GM21723 (cell line): ENCODE measurements around the gene CASP8AP2.
A peak's percentile ranks its signal among the peaks of the same experiment; 100 is the strongest.
"Not testable (repeated sequence)": the region's sequence is repeated elsewhere in the genome, so short reads cannot be mapped to it uniquely, and the experiment has no call there.

Source experiments
- ATAC-seq: cut with Tn5 transposase; IDR thresholded peaks from one replicate; pipeline ENCODE4 v1.9.1; 2021; ENCODE audit warnings: mild to moderate bottlenecking, moderate library complexity; ENCODE audit not compliant: unreplicated experiment

The CASP8AP2 gene

GRCh38 chr6:89829472-89830169 lies at the start of gene CASP8AP2:
Gene CASP8AP2, plus strand, starts transcription at chr6:89829880.
- ATAC-seq, result peak; percentile 96

DNA sequence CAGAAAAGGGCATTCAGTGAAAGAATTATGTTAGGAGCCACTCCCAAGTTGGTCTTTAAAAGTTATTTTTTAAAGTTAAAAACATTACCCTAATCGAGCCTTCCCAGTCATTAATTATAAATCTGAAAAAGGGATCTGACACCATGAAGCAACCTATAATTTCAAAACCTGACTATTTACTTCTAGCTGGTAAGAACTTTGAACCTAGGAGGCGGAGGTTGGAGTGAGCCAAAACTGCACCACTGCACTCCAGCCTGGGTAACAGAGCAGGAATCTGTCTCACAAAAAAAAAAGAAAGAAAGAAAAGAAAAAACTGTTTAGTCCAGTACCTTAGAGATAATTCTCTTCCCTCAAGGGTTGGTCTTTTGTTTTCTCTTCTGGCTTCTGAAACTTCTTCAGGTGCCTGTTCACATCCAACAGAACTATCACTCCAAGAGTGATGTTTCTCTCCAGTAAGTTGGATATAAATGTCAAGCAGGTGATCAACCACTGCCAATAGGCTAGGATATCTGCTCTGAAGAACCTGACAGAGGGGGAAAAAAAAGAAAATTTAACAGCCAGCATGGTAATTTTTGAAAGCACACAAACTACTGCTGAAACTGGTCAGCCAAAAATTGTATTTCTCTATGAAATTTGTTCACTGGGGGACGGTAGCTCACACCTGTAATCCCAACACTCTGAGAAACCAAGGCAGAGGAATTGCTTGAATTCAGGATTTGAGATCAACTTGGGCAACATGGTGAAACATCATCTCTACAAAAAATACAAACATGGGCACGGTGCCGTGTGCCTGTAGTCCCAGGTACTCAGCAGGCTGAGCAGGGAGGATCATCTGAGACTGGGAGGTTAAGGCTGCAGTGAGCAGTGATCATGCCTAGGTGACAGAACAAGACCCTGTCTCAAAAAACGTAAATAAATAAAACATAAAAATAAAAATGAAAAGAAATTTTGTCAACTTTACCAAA lies 48.3 kb upstream of the CASP8AP2 start:
- ATAC-seq, result no peak

GRCh38 chr6:89782222-89782621 lies 47.5 kb upstream of the CASP8AP2 start:
- ATAC-seq, result no peak

DNA sequence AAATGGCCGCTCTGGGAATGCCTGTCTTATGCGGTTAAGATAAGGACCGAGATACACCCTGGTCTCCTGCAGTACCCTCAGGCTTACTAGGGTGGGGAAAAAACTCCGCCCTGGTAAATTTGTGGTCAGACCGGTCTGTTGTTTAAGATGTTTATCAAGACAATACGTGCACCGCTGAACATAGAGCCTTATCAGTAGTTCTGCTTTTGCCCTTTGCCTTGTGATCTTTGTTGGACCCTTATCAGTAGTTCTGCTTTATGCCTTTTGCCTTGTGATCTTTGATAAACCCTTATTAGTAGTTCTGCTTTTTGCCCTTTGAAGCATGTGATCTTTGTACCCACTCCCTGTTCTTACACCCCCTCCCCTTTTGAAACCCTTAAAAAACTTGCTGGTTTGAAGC lies 46.4 kb upstream of the CASP8AP2 start:
- ATAC-seq, result not testable (repeated sequence)

DNA sequence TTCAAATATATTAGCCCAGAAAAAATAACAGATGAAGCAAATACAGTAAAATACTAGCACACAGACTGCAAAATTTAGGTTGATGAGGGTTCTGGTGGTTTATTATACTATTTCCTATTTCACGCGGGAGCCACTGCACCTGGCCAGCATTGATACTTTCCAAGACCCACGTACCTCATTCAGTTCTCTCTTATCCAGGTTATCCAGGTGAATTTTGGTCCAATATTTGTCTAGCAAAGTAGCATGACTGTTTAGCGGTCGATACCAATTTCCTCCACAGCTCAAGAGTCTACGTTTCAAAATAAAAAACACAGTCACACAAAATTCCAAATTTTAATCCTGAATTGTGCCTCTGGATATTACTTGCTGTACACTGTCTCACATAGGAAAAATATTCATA lies 44.8 kb upstream of the CASP8AP2 start:
- no peak for ATAC-seq

- no peak for ATAC-seq
Measured at GRCh38 chr6:89786970-89787369, 42.7 kb upstream of the CASP8AP2 start.

DNA sequence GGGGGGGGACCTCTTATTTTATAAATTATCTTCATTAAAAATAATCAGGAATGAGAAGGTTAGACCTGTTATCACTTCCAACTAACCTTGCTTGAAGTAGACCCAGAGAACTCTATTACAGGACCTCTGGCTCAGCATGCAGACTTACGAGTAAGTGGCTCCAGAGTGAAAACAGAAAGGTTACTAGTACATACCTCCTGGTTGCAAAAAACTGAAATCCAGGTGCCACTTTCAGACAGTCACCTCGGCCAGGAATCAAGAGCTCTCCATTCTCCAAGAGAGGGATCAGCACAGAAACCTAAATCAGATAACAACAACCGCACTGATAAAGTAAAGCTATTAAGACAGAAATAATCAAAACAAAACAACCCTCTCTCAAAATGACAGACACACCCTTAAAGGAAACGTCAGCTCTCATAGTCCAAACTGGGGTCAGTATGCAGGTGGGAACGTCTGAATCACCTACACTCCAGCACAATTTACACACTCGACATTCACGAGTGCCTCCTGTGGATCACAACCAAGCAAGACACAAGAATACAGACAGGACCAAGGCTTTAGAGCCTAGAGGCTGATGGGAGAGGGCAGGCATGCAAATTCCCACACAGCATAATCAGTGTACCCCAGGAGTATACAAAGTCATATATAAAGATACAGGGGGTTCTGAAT lies 41.9 kb upstream of the CASP8AP2 start:
- no peak for ATAC-seq

DNA sequence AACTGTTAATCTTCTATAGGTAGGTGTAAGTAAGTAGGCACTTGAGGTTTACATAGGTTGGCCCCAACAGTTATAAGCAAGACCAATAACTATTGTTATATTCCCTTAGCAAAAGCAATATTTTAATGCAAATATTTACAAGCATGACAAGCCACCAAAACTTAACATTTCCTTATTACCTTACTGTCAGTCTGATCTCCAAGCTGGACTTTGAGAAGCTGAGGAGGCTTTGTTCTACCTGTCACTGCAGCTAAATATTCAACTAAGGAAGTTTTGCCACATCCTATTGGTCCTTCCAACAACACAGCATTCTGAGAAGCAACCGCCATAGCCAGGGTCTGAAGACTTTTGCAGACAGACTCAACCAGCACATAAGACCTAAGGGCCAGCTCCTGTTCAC lies 39.7 kb upstream of the CASP8AP2 start:
- no peak for ATAC-seq

DNA sequence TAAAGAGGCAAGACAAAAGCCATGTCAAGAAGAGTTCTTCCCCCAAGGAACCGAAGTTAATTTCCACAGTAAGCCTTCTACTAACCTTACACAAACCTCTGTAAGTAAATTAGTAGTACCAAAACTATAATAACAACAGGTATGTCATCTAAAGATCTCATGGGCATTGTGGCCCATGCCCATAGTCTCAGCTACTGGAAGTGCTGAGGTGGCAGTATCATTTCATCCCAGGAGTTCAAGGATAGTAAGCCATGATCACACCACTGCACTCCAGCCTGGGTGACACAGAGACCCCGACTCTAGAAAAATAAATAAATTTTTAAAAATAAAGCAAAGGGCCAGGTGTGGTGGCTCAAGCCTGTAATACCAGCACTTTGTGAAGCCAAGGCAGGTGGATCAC lies 39.3 kb upstream of the CASP8AP2 start:
- no peak for ATAC-seq

- ATAC-seq, result peak; percentile 74
Measured at GRCh38 chr6:89792881-89793280, 36.8 kb upstream of the CASP8AP2 start.

- ATAC-seq, result no peak
Measured at GRCh38 chr6:89793586-89793985, 36.1 kb upstream of the CASP8AP2 start.

GRCh38 chr6:89794324-89794723 lies 35.4 kb upstream of the CASP8AP2 start:
- no peak for ATAC-seq

DNA sequence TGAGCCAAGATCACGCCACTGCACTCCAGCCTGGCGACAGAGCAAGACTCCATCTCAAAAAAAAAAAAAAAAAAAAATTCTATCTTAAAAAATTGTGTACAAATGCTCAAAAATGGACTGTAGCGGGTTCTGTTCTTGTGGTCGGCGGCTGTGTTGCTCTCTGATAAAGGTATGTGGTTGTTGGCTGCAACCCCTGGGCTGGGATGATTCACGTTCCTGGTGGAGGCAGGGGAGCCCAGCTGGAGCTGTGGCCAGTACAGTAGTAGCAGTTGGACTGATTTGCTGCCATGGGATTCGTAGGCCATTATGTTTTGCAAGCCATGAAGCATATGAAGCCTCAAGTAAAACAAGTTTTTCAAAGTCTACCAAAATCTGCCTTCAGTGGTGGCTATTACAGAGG lies 32.4 kb upstream of the CASP8AP2 start:
- ATAC-seq, result no peak

DNA sequence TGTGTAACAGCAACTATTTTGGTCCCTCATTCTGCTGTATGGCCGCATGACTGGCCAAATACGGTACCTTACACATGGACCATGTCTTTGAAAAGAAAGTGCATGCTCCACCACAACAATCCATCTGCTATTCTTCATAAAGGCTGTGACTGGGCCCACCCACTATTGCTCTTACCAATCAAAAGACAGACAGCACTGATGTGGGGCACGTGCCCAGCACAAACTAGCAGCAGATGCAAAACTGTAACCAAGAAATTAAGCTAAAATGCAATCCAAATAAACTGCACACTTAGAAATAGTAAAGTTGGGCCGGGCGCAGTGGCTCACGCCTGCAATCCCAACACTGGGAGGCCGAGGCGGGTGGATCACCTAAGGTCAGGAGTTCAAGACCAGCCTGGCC lies 30.6 kb upstream of the CASP8AP2 start:
- ATAC-seq, result no peak

DNA sequence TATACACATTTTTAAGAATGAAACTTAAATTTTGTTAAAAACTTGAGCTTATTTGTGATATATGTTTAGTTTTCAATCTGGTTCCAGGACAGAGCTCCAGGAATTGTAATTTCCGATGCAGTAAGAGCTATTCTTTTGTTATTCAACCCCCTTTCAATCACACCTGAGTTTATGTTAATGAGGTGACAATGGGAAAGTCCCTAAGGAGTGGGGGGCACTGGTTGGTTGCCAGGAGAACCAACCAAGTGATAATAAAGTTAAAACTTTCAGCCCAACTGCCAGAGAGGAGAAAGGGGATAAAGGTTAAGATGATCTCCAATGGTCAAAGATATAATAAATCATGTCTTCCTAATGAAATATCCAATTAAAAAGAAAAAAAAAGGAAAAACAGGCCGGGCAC lies 29.9 kb upstream of the CASP8AP2 start:
- ATAC-seq, result no peak

GRCh38 chr6:89803271-89803670 lies 26.4 kb upstream of the CASP8AP2 start:
- no peak for ATAC-seq

DNA sequence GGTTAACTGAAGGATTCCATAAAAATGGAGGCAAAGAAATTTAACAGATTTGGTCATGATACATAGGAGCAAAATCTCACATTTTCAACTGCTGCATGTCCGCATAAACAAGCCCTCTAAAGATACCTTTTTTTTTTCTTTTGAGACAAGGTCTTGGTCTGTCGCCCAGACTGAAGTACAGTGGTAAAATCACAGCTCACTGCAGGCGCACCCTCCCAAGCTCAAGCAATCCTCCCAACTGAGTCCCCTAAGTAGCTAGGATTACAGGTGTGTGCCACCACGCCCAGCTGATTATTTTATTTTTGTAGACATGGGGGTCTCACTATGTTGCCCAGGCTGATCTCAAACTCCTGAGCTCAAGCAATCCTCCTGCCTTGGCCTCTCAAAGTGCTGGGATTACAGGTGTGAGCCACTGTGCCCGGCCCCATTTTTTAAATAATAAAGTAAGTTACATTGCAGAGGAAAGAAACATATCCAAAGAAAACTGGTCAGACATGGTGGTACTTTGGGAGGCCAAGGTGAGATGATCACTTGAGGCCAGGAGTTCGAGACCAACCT lies 23.8 kb upstream of the CASP8AP2 start:
- no peak for ATAC-seq

- ATAC-seq, result no peak
Measured at GRCh38 chr6:89807581-89807980, 22.1 kb upstream of the CASP8AP2 start.

- ATAC-seq, result not testable (repeated sequence)
Measured at GRCh38 chr6:89813422-89813821, 16.3 kb upstream of the CASP8AP2 start.

- no peak for ATAC-seq
Measured at GRCh38 chr6:89817481-89817880, 12.2 kb upstream of the CASP8AP2 start.

- ATAC-seq, result peak; percentile 27
Measured at GRCh38 chr6:89818977-89819335, 10.7 kb upstream of the CASP8AP2 start.
